Fibroblast of villous mesenchyme (primary cell): ENCODE measurements around the gene MAPKAP1. TPM values are rescaled to one million over a fixed set of nuclear protein-coding genes. Genes with fewer than 3 reads are reported as not detected.

Source experiments
- DNase-seq: peaks from one replicate; pipeline ENCODE4 v3.0.0-alpha.2; 2010; ENCODE audit warnings: low read depth
- H3K4me3 ChIP-seq: 2 replicates; pipeline ENCODE4 v1.5.1; 2011; ENCODE audit warnings: low read depth, mild to moderate bottlenecking, low read length
- CTCF ChIP-seq: IDR thresholded peaks from 2 replicates; pipeline ENCODE4 v1.5.1; 2012; ENCODE audit warnings: low read depth, mild to moderate bottlenecking, low read length; ENCODE audit not compliant: insufficient read depth
- total RNA-seq: library from RNA; depleted of rRNA; stranded (reverse); fragments of >200 nt; gene quantifications from 2 replicates; pipeline ENCODE4 v1.2.3, GENCODE V29; 2012

MAPKAP1 gene
- total RNA-seq, 1 donor = 92.0 TPM

- no peak for DNase-seq
- H3K4me3 ChIP-seq = no peak overlapping the region
- TF ChIP-seq CTCF = no peak
These were observed 74.5 kb downstream of the MAPKAP1 start for GRCh38 chr9:125632321-125633115.

- peak; percentile 67 for DNase-seq
- H3K4me3 ChIP-seq = no peak overlapping the region
These were observed 75.5 kb downstream of the MAPKAP1 start for GRCh38 chr9:125631391-125632085.

GRCh38 chr9:125630436-125630835 lies 76.6 kb downstream of the MAPKAP1 start:
- no peak for TF ChIP-seq CTCF
- no peak overlapping the region for H3K4me3 ChIP-seq
- DNase-seq = peak; percentile 35

More at GRCh38 chr9:125631391-125632085, 75.5 kb downstream of the MAPKAP1 start:
- peak; percentile 79 for TF ChIP-seq CTCF

- no peak for DNase-seq
- H3K4me3 ChIP-seq = no peak overlapping the region
- no peak for TF ChIP-seq CTCF
These were observed 77.6 kb downstream of the MAPKAP1 start for GRCh38 chr9:125629446-125629845.

DNA sequence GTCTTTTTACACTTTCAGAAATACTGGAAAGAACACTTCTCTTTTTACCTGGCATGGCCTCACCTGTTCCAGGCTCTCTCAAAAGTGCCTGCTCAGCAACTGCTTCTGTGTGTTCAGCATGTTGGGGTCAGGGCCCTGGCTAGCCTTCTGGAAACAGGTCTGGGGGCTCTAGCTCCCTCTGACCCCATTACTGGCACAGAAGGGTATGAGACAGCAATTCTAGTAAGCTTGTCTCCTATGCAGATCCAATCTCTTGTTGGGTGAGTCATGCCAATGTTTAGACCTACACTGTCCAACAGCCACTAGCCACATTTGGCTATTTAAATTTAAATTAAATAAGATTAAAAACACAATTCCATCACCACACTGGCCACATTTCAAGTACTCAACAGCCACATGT lies 80.8 kb downstream of the MAPKAP1 start:
- DNase-seq = peak; percentile 44
- TF ChIP-seq CTCF = no peak
- no peak overlapping the region for H3K4me3 ChIP-seq

GRCh38 chr9:125621170-125621569 lies 85.8 kb downstream of the MAPKAP1 start:
- no peak for TF ChIP-seq CTCF
- DNase-seq = no peak
- no peak overlapping the region for H3K4me3 ChIP-seq
